Heart right ventricle (tissue), 16 donors: ENCODE results near the gene MADD. TPM values are rescaled to one million over a fixed set of nuclear protein-coding genes. Genes with fewer than 3 reads are reported as not detected.

Experiments
- ATAC-seq, 8 donors: fragments of 200-7000 bp; cut with Tn5 transposase; one replicate each; pipeline ENCODE4 v1.9.1; 2020; ENCODE audit warnings: mild to moderate bottlenecking in 8 of 8, moderate library complexity in 8 of 8, moderate number of reproducible peaks in 1 of 8
- DNase-seq, 2 donors: peaks; one replicate each; pipeline ENCODE4 v3.0.0-alpha.2; 2020
- H3K27ac ChIP-seq, 10 donors: fragments of 200-600 bp; sonication (generic) in 2 of 10; one replicate each; pipeline versions ENCODE4 v1.5.0 to v1.8.0; 2020 to 2022; ENCODE audit warnings: mild to moderate bottlenecking in 3 of 10
- H3K27me3 ChIP-seq, 7 donors: fragments of 200-600 bp; one replicate each; pipeline ENCODE4 v1.8.0; 2021 to 2022; ENCODE audit warnings: mild to moderate bottlenecking in 2 of 7
- H3K36me3 ChIP-seq, 9 donors: fragments of 200-600 bp; sonication (generic) in 1 of 9; one replicate each; pipeline versions ENCODE4 v1.5.0 to v1.8.0; 2020 to 2022; ENCODE audit warnings: mild to moderate bottlenecking in 2 of 9
- H3K4me1 ChIP-seq, 9 donors: fragments of 200-600 bp; sonication (generic) in 1 of 9; one replicate each; pipeline versions ENCODE4 v1.5.0 to v1.8.0; 2020 to 2022; ENCODE audit warnings: mild to moderate bottlenecking in 4 of 9
- H3K4me3 ChIP-seq, 10 donors: fragments of 200-600 bp; sonication (generic) in 2 of 10; one replicate each; pipeline versions ENCODE4 v1.5.0 to v1.8.0; 2020 to 2022; ENCODE audit warnings: mild to moderate bottlenecking in 7 of 10, moderate library complexity in 2 of 10
- H3K9me3 ChIP-seq, 11 donors: fragments of 200-600 bp in 10 of 11; sonication (generic) in 2 of 11; one replicate each; pipeline versions ENCODE4 v1.5.0 to v1.8.0; 2013 to 2022; ENCODE audit warnings: mild to moderate bottlenecking in 2 of 11, control low read depth in 1 of 11, moderate library complexity in 1 of 11
- CTCF ChIP-seq, 9 donors: fragments of 200-600 bp; sonication (generic) in 2 of 9; IDR thresholded peaks; one replicate each; pipeline versions ENCODE4 v1.5.0 to v1.8.0; 2021 to 2022; ENCODE audit warnings: antibody characterized with exemption in 9 of 9, mild to moderate bottlenecking in 5 of 9, moderate library complexity in 1 of 9
- WGBS, 2 donors: extraction: QIAGEN DNeasy Blood & Tissue Kit; methylation state at CpG; one replicate each; pipeline ENCODE4 v1.1.7; 2013; ENCODE audit warnings: inconsistent platforms in 1 of 2; 5-methylcytosine and 5-hydroxymethylcytosine counted together
- intact Hi-C, 10 donors: fragments of 100-400 bp; cut with DNase I; formaldehyde crosslinking; loops; one replicate each; pipeline versions ENCODE4 v1.11.1 to v1.14.2; 2022
- polyA plus RNA-seq, 2 donors: library from polyadenylated mRNA; stranded (reverse); fragments of 200-250 nt; gene quantifications; one replicate each; pipeline ENCODE4 v1.2.3, GENCODE V29; 2013
- total RNA-seq, 10 donors: library from RNA; stranded (reverse); fragmentation: NEBNext Ultra II Directional in 3 of 10; extraction: Animal tissue kit (Norgen Biotek cat#: 25700) in 3 of 10; gene quantifications; one replicate each; pipeline versions ENCODE4 v1.2.1 to v1.2.4, GENCODE V29; 2021 to 2023
- donor health status: Arrhythmogenic right ventricular cardiomyopathy.
- donor health status: ischemic (EF 13 %, LVEDD 7.1; RV severe dilation, severe dysfunction).
- donor health status: healthy with polysubstance abuse.
- donor health status: DM: no; HTN: yes; CAD: no.
- donor health status: DM: no; HTN: no; CAD: no.
- donor health status: ischemic (EF 25% LVEDD 6.9; RV normal size, moderate dysfunction).
- donor health status: ischemic (EF 25% LVEDD 5.7; RV mildly dilated, moderate dysfunction).
- donor health status: healthy.
- donor health status: DM: yes; HTN: yes; CAD: no.
- donor health status: Ischemic cardiomyopathy.
- donor health status: ischemic (EF 35%, LVEDD 5.7; RV mildly dilated, moderate dysfunction).
- donor health status: nonischemic (EF 11% LVEDD 7.7; RV severe dilation, severe dysfunction).
- donor health status: DM: yes; HTN: yes; CAD: no.
- donor health status: PGD.
- donor health status: ischemic (EF 29% LVEDD 5.4; RV normal size, mild dysfunction).
- donor health status: nonischemic (EF 23%, LVEDD 6.1; RV moderate dilation, normal function).

MADD gene
- total and polyA plus RNA-seq, 12 donors = 23.8 to 54.8 (median 35.4) TPM

- peak; percentile 85 to 98 (median 94) for TF ChIP-seq CTCF (IDR thresholded peaks at IDR 0.05)
- peak; percentile 35 to 63 (median 56) for ATAC-seq
Observed at GRCh38 chr11:47355283-47356128, 85.6 kb downstream of the MADD start.

GRCh38 chr11:47356129-47356997 is 86.4 kb downstream of the MADD start:
- DNase-seq (no peak), ATAC-seq (no peak)
- Histone ChIP-seq H3K27me3 (no peaks in the 10 kb centered on the region), H3K9me3 (no peaks in the 10 kb centered on the region), H3K27ac (peak overlapping the region in 2 of 10 donors; percentile 92 to 95), H3K4me3 (no peak overlapping the region), H3K4me1 (peaks cover 0 to 34% (median 10%) of the 10 kb centered on the region in 9 donors), H3K36me3 (peaks cover 0 to 48% (median 0%) of the 10 kb centered on the region in 9 donors)
- TF ChIP-seq CTCF (IDR thresholded peaks at IDR 0.05) = no peak
- 90 to 96% methylated on average over 9 of the region's 9 CpGs for WGBS, 2 donors
- intact Hi-C loops = loop anchor here (2.0 to 10.0 kb wide), 11 partner anchors 79 to 472 kb away; partner anchors contain the start of genes ARFGAP2 (in 4 of the 10), MADD (in 3 of the 10), NR1H3 (in 2 of the 10) and PACSIN3 (in 1 of the 10)

More at GRCh38 chr11:47355283-47356128, 85.6 kb downstream of the MADD start:
- H3K27ac ChIP-seq = peak overlapping the region; percentile 81 to 99 (median 94)
- intact Hi-C loops = loop anchor here (2.0 to 10.0 kb wide), 14 partner anchors 78 to 471 kb away; partner anchors contain the start of genes ARFGAP2 (in 4 of the 10), MADD (in 3 of the 10), NR1H3 (in 2 of the 10) and PACSIN3 (in 1 of the 10)
- H3K4me3 ChIP-seq = peak overlapping the region; percentile 32 to 63 (median 47)
- H3K4me1 ChIP-seq = peaks cover 0 to 26% (median 4%) of the 10 kb centered on the region in 9 donors
- WGBS, 2 donors = 28 to 35% methylated on average over 33 to 47 of the region's 47 CpGs
- H3K9me3 ChIP-seq = no peaks in the 10 kb centered on the region
- peak; percentile 95 to 97 for DNase-seq
- no peaks in the 10 kb centered on the region for H3K27me3 ChIP-seq
- peaks cover 0 to 45% (median 0%) of the 10 kb centered on the region in 9 donors for H3K36me3 ChIP-seq

GRCh38 chr11:47356998-47357329 is 87.0 kb downstream of the MADD start:
- ATAC-seq (no peak), DNase-seq (no peak)
- no peak for TF ChIP-seq CTCF (IDR thresholded peaks at IDR 0.05)
- WGBS, 2 donors = 98 to 100% methylated on average over 1 of the region's 1 CpG
- no peaks in the 10 kb centered on the region for H3K27me3 ChIP-seq
- H3K4me3 ChIP-seq = no peak overlapping the region
- peaks cover 0 to 51% (median 0%) of the 10 kb centered on the region in 9 donors for H3K36me3 ChIP-seq
- H3K4me1 ChIP-seq = peaks cover 0 to 40% (median 10%) of the 10 kb centered on the region in 9 donors
- H3K9me3 ChIP-seq = no peaks in the 10 kb centered on the region
- H3K27ac ChIP-seq = no peak overlapping the region
- intact Hi-C loops = loop anchor here (2.0 to 10.0 kb wide), 11 partner anchors 80 to 472 kb away; partner anchors contain the start of genes ARFGAP2 (in 4 of the 10), MADD (in 3 of the 10), NR1H3 (in 2 of the 10) and PACSIN3 (in 1 of the 10)
